AG08396 (cell line): Measurements from ENCODE around the gene MCTP2.
"Not testable (repeated sequence)": the region's sequence is repeated elsewhere in the genome, so short reads cannot be mapped to it uniquely, and the experiment has no call there.

ENCODE experiments used
- DNase-seq: peaks from one replicate; pipeline ENCODE4 v3.0.0; 2012; ENCODE audit warnings: low spot score, mixed read lengths

Gene MCTP2

DNA sequence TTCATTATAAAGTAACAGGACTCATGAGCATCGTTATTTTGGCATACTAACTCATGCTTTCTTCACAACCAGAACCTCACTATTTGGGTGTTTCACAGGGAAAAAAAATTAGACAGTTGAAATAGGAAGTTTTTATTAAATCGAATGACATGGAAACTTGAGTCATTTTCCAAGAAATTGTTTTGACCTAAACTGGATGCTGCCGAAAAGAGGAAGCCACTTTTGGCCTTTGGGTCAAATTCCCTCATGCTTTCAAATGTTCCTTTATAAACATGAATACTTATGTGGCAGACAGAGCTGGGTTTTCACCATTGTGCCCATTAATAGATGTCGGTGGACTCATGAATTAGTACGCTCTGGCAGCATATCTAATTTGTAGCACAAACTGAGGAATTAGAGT lies 224.9 kb downstream of the MCTP2 start:
- no peak for DNase-seq

DNA sequence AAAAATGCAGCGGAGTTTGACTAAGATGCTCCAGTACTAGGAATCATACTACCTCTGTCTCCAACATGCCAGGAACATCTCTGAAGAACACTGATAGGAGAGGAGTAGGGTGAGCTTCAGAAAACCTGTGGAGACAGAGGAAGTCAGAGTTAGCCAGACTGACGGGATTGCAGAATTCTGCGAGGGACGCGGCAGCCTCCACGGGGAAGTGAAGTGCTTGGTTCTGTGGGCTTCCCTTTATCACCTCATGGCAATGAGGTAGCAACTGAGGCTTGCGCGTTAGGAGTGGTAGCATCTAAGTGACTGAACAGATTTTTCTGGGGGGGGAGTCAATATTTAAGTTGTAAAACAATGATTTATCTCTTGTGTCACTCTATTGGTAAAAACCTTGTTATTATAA lies 226.3 kb downstream of the MCTP2 start:
- DNase-seq, result no peak

DNA sequence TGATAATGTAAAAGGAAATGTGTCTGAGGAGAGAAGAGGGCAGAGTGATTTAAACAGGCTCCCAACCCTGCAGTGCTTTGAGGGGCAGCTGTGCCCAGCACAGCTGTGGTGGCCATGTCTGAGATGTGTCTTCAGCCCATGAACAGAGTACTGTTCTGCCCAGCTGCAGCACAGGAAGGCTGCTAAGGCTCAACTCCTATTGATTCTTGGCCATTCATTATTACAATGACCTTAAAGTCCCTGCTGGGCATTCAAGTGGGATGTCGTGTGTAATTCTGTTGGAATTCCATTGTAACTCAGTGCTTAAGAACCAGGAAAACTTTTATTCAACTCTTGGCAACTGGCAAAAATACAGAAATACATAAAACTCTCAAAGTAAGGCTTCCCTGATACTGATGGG lies 229.3 kb downstream of the MCTP2 start:
- no peak for DNase-seq

GRCh38 chr15:94467034-94467433 lies 235.7 kb downstream of the MCTP2 start:
- no peak for DNase-seq

GRCh38 chr15:94470492-94470891 lies 239.1 kb downstream of the MCTP2 start:
- DNase-seq, result no peak

DNA sequence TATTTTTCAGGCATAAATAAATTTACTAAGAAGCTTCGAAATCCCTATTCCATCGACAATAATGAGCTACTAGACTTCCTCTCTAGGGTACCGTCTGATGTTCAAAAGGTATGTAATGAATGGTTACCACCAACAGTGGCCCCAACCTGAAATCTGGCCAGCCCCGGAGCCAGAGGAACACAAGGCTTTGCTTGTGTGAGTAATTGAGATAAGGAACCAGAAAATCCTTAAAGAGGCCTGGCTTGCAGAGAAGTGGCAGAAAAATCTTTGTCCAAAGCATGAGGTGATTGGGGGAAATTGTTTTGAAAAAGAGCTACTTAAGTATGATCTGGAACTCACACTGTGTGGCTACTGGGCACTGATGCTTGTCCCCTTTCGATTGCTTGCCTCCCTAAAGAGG lies 245.3 kb downstream of the MCTP2 start:
- no peak for DNase-seq

DNA sequence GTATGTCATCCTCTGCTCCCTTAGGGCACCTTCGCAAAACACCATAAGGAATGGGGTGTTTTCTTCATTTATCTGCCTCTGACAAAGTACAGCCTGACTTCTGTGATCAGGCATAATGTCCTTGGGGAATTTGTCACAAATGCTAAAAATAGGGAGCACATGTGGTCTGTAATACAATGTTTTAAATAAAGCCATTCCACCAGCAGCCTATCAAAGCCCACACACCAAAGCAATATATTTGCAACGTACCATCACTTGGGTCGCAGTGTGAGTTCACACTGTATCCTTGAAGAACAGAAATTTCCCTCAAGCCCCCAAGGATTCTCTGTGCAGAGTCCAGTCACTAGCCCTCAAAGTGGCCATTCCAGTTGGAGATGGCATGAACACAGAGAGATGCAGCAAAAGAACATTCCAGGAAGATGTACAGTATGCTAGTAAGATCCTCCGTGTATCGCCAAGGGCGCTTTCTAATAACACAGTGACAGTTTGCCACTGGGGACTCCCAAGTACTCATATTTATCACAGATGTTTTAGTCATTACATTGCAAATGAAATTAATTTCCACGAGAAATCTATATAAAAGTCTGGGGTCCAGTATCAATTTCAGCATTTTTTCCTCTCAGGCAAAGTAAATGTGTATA lies 246.7 kb downstream of the MCTP2 start:
- DNase-seq, result no peak

DNA sequence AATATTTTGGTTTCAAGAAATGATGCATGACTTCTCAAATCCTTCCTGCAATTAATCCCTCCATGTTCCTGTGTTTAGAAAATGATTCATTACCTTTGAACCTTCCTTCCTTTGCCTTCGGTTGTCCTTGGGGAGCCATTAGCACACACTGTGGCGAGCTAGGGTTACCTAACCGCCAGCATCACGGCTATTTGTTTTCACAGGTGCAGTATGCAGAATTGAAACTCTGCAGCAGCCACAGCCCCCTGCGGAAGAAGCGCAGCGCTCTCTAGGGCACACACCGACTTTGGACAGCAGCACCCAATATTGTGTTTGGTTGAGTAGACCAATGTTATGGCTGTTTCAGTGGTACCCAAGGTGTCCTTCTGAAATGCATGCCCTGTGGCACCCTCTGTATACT lies 247.4 kb downstream of the MCTP2 start:
- no peak for DNase-seq

DNA sequence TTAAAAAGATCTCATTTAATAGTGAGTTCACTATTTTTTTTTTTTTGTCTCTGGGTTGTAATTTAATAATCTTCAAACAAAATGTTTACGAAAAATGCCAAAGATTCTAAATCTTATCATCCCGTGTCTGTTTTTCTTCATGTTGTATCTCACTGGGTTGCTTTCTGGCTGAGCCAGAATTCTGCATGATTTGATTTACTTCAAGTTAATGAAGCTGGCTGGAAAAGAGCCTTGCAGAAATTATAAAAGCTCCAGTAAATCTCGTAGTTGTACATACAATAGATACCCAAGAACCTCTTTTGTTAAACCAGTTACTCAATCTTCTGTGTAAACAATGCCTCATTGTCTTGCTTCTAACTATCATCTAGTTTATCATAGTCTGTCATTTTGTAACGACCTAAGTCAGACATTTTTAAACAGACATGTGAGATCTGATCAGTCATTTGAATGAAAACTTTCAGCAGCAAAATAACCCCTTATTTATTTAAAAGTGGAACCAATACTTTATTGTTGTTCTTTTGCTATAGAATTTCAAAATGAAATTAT lies 249.0 kb downstream of the MCTP2 start:
- DNase-seq, result no peak

- no peak for DNase-seq
Observed at GRCh38 chr15:94485148-94485719, 253.9 kb downstream of the MCTP2 start.

GRCh38 chr15:94487635-94488034 lies 256.3 kb downstream of the MCTP2 start:
- DNase-seq, result no peak

DNA sequence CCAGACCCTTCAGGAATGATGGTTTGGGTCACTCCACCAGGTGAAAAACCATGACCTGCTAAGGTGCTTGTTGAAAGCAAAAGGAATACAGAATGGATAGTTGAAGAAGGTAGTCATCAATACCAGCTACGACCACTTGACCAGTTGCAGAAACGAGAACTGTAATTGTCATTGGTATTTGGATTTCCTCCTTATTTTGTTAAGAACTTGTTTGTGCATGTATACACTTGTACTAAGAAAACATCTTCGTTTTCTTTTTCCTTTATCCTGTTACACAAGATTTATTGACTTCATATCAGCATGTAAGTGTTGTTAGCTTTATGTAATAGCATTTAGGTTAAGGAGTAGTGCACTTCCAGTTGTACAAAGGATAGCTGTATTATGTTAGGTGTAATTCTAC lies 261.8 kb downstream of the MCTP2 start:
- no peak for DNase-seq

GRCh38 chr15:94493586-94493985 lies 262.2 kb downstream of the MCTP2 start:
- not testable (repeated sequence) for DNase-seq

DNA sequence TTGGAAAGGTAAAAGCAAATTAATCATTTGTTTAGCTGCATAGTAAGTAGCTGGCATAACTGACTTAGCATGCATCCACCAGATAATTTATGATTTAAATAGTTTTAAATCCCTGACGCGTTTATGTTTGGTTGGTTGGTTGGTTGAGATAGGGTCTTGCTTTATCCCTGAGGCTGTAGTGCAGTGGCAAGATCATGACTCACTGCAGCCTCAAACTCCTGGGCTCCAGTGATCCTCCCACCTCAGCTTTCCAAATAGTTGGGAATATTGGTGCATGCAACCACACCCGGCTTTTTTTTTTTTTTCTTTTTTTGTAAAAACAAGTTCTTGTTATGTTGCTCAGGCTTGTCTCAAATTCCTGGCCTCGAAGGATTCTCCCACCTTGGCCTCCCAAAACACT lies 263.4 kb downstream of the MCTP2 start:
- no peak for DNase-seq

DNA sequence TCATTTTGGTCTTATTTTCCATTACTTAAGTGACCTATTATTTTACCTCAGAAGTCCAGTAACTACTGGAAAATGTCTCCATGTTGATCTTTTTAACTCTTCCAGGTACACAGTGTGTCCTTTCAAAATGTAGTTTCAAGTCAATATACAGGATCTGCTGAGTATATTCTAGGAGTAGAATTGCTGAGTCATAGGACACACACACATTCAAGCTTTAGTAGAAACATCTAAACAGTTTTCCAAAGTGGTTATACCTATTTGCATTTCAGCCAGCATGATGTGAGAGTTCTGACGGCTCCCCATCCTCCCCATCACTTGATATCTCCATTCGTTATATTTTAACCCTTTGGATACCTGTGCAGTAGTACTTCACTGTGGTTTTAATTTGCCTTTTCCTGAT lies 271.9 kb downstream of the MCTP2 start:
- no peak for DNase-seq

- DNase-seq, result no peak
Observed at GRCh38 chr15:94509259-94509658, 277.9 kb downstream of the MCTP2 start.

DNA sequence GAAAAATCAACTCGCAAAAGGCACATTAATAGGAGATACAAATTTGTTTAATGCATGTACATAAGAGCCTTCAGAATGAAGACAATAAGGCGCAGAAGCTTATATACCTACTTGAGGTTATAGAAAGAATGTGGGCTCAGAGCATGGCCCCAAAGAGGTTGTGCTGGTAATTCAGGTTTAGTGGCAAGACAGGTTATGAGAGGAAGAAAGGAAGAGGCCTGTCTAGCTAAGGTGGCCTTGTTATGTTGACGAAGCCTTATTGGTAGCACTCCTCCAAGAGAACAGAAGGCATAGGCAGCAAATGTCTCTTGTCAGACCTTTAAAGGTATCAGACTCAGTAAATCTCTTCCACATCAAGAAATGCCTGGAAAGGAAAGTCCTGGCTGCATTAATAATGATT lies 290.8 kb downstream of the MCTP2 start:
- no peak for DNase-seq

DNA sequence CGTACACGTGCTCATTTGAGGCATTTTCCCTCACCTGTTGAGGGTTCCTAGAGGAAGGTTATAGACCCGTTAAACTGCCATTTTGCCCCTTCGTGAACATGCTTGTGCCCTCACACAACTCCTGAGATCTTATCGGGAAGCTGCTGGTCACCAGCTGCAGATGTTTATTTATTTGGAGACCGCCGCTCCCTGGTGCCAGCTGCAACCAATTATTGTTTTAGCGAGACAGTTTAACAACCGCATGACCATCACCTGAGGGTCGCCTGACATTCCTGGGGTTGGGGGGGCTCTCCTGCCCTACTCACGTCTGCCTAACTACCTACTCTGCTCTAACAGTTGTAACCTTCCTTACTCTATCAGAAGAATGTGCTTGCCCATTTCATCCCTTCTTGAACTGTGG lies 292.5 kb downstream of the MCTP2 start:
- DNase-seq, result no peak

DNA sequence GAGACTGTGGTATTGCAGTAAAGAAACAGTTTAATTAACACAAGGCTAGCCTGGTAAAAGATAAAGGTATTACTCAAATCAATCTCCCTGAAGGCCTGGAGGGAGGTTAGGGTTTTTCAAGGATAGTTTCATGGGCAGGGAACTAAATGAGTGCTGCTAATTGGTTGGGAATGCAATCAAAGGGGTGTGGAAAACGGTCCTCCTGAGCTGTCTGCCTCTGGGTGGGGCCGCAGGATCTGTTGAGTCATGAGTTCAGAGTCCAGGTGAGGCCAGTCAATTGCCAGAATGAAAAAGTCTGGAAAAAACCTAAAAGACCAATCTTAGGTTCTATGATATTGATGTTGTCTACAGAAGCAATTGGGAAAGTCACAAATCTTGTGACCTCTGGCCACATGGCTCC lies 293.2 kb downstream of the MCTP2 start:
- no peak for DNase-seq

GRCh38 chr15:94526071-94526689 lies 294.8 kb downstream of the MCTP2 start:
- DNase-seq, result no peak

- DNase-seq, result no peak
Observed at GRCh38 chr15:94532226-94532625, 300.9 kb downstream of the MCTP2 start.
